Hypothalamus (tissue), 51 donors: Measurements from ENCODE around the gene NLRP9.

Experiments used
- DNase-seq, 51 donors: peaks; one replicate each; lab custom pipeline; 2025; lab: John Stamatoyannopoulos, UW

NLRP9 gene

DNA sequence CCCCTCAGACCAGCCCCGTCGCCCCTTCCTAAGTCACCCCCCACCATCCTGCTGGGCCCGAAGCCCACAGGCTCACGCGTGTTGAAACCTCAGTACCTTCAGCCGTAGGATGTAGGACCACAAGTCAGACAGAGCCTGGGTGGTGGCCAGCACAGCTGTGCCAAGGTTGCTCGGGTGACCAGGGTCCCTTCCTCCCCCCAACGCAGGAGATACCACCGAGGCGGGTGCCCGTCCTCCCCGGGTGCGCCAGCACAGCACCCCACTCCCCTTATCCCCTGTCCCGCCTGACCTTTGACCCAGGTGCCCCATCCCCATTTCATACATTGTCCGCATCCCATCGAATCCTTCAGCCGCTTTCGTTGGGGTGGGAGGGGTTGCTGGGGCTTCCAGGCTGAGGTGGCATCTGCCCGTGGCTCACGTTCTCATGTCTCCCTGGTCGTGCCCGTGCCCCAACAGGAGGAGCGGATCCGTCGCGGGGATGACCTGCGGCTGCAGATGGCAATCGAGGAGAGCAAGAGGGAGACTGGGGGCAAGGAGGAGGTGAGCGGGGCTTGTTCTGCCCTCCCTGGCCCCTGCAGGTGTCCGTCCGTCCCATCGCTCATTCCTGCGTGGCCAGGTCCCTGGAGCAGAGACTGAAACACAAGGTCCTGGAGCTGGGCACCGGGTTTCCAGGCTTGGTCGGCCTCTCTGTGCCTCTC, 48.6 kb downstream of the NLRP9 start:
- DNase-seq = no peak

GRCh38 chr19:55688422-55689218, 49.6 kb downstream of the NLRP9 start:
- DNase-seq = peak in 3 of 51 donors; percentile 8 to 39 (median 10)

GRCh38 chr19:55687281-55688201, 50.7 kb downstream of the NLRP9 start:
- DNase-seq = no peak

GRCh38 chr19:55686311-55687050, 51.7 kb downstream of the NLRP9 start:
- no peak for DNase-seq

DNA sequence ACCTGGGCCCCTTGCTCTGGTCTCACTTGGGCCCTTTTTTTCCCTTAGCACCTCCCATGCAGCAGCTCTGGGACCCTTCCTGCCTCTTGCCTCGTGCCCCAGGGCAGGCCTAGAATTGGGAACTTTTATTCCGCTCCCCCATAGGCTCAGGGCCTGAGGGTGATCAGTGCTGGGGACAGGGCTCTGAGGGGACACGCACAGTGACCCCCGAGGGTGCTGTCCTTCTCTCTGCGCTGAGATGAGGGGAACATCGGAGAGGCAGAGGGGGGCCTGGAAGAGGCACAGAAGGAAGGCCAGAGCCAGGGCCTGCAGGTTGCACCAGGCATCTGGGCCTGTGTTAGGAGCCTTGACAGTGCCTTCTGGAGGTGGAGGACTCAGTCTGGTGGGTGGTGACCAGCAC, 52.4 kb downstream of the NLRP9 start:
- DNase-seq = no peak

GRCh38 chr19:55684946-55685681, 53.1 kb downstream of the NLRP9 start:
- no peak for DNase-seq

DNA sequence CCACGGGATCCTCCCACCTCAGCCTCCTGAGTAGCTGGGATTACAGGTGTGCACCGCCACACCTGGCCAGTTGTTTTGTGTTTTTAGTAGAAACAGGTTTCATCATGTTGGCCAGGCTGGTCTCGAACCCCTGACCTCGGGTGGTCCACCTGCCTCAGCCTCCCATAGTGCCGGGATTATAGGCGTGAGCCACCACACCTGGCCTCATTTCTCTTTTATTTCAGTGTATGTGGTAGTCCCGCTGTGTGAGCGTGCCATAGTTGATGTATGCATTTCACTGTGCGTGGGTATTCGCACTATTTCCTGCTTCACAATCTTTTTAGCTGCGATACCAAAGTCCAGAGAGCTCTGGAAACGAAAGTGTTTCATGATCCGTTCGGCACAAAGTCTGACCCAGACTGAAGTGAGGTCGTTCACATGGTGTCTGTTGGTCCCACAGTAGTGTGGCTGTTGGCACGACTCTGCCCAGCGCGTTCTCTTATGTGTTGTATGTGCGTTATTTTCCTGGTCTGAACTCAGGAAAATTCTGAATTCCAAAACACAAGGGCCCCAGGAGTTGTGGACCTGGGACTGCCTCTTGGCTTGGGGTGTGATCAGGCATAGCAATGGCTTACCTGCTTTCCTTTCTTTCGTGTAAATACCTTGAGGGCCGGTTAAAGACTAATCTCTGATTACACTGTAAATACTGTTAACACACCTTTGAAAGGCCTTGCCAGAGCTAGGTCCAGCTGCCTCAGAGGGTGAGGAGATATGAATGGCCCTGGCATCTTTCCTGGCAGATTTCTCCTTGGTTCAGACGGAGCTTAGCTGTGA, 54.5 kb downstream of the NLRP9 start:
- no peak for DNase-seq

DNA sequence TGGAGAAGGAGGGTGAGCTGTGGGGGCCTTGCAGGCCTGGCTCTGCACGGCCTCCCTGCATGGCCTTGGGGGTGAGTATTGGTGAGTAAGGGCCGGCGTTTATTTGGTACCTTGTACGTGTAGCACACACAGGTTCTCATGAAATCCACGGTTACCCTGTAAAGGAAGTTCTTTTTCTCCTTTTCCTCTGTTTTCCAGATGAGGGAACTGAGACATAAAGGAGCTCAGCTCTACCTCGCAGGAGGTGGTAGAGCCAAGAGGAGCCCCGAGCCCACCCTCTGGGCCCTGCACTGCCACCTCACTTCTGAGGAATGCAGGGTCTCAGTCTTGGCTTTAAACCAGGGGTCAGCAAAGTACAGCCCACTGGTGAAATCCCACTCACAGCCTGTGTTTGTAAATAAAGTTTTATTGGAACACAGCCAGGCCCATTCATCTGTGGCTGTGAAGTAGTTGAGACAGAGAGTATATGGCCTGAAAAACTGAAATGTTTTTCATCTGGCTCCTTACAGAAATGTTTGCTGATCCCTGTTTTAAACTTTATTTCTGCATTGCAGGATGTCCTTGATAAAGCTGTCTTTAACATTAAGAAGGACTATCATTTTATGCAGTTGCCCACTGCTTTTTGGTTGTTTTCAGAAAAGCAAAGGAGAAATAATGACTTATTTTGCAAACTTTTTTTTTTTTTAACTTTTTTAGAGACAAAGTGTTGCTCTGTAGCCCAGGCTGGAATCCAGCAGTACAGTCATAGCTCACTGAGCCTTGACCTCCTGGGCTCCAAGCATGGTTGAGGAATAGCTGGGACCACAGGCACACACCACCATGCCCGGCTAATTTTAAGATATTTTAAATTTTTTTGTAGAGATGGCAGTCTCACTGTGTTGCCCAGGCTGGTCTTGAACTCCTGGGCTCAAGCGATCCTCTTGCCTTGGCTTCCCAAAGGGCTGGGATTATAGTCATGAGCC, 56.8 kb downstream of the NLRP9 start:
- DNase-seq = no peak

DNA sequence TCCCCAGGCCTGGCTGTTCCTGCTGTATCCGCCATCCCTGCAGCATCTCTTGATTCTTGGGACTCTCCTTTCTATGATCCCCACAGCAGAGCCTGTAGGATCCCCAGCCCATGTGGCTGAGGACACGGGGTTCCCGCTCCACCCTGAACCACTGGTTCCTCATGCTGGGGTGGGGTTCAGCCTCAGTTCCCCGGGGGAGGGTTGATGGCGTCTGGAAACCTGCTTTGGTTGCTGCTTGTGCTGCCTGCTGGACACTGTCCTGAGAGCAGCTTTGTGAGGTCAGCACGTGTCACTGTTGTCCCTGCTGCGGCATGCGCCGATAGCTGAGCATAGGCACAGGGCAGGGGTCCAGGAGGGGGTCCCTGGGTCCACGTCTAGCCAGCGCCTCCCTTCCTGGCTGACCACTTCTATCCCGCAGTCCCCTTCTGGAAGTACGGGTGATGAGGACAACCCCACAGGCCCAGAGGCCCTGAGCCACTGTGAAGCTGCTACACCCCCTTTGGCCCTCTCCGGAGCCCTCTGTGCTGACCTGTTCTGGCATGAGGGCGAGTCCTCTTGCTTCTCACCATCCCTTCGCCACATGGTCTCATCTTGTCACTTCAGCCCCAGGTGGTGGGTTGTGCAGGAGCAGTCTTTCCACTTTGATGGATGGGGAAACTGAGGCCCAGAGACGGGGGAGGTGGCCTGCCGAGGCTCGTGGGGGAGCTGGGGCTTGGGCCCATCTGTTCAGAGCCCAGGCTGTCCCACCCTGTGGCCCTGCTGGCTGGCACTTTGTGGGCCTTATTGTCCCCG, 57.7 kb downstream of the NLRP9 start:
- no peak for DNase-seq

DNA sequence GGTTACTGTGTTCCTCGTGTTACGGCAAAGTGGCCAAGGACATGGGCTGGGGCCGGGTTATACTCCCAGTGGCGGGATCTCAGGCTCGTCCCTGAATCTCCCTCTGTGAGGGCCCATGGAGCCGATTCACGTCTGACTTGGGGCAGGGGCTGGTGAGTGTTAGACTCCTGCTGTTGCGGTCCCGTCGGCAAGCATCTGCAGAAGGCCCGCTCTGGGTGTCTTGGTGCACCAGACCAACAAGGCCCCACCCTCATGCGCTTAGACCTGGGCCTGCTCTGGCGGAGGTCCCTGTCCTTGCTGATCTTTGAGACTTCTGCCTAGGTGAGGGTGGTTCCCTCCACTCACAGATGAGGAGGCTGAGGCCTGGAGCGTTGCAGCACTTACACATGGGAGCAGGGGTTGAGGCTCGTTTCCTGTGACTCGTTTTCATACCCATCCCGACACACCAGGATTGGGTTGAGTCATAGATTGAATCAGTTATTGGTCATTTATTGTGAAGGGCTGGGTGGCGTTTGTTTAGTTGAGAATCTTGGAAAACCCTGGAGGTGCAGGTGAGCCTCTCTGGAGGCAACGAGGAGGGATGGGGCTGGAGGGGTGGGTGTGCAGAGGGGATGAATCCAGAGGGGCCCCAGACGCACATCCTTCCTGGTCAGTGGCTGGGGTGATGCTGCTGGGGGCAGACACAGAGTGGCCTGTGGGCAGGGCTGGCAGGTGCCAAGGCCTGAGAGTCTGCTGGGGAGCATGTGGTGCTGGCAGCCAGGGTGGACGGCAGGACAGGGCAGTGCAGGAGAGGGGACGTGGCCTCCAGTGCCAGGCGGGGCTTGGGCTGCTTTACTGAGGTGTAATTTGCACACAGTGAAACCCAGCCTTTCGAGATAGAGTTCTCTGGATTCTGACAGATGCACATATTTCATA, 58.6 kb downstream of the NLRP9 start:
- DNase-seq = peak in 1 of 51 donors; percentile 26

GRCh38 chr19:55678121-55678671, 60.0 kb downstream of the NLRP9 start:
- peak in 15 of 51 donors; percentile 4 to 35 (median 17) for DNase-seq

DNA sequence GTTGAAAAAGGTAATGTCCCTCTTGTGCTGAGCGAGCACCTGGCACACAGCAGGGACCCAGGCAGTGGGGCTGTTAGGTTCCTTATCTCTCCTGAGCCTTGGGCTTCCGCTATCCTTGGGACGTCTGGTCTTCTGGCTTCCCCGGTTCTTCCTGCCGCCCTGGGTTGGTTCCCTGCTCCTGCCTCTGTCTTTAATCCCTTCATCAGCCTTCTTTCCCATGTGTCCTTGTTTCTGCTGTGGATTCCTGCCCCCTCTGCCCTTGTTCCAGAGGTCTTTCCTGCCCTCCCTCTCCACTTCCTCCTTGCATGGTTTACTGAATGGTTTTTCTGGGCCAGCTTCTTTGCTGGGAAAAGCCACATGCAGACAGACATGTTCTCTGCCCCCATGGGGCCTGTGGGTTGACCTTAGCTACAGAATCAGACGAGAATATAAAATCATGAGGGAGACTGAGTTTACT, 60.6 kb downstream of the NLRP9 start:
- DNase-seq = no peak

GRCh38 chr19:55676889-55677505, 61.2 kb downstream of the NLRP9 start:
- DNase-seq = no peak

- DNase-seq = no peak
Observed at GRCh38 chr19:55676383-55676782, 61.8 kb downstream of the NLRP9 start.
